ENCODE results near the gene SLC30A2.
A peak's percentile ranks its signal among the peaks of the same experiment; 100 is the strongest.
"Not testable (repeated sequence)": the region's sequence is repeated elsewhere in the genome, so short reads cannot be mapped to it uniquely, and the experiment has no call there.

Gene SLC30A2

GRCh38 chr1:26045722-26046245, at the start of gene SLC30A2:
Gene SLC30A2, minus strand, starts transcription at chr1:26046118. Its CDS starts 222 bp downstream, at chr1:26045896.
- DNase-seq: no peak

GRCh38 chr1:26094677-26095383, 48.9 kb upstream of the SLC30A2 start:
- peak; percentile 95 for DNase-seq

GRCh38 chr1:26094076-26094669, 48.3 kb upstream of the SLC30A2 start:
- peak; percentile 74 for DNase-seq

GRCh38 chr1:26093569-26093968, 47.7 kb upstream of the SLC30A2 start:
- not testable (repeated sequence) for DNase-seq

GRCh38 chr1:26092422-26092821, 46.5 kb upstream of the SLC30A2 start:
- DNase-seq: no peak

GRCh38 chr1:26090893-26091292, 45.0 kb upstream of the SLC30A2 start:
- DNase-seq: no peak

- DNase-seq: no peak
Measured at GRCh38 chr1:26089125-26089524, 43.2 kb upstream of the SLC30A2 start.

- DNase-seq: no peak
Measured at GRCh38 chr1:26084844-26085243, 38.9 kb upstream of the SLC30A2 start.

GRCh38 chr1:26084091-26084561, 38.2 kb upstream of the SLC30A2 start:
- DNase-seq: no peak

GRCh38 chr1:26083208-26083607, 37.3 kb upstream of the SLC30A2 start:
- DNase-seq: no peak

- DNase-seq: no peak
Measured at GRCh38 chr1:26082020-26082350, 36.1 kb upstream of the SLC30A2 start.

GRCh38 chr1:26081267-26082019, 35.5 kb upstream of the SLC30A2 start:
- DNase-seq: no peak

GRCh38 chr1:26079960-26080814, 34.3 kb upstream of the SLC30A2 start:
- no peak for DNase-seq

GRCh38 chr1:26079178-26079563, 33.3 kb upstream of the SLC30A2 start:
- peak; percentile 39 for DNase-seq

- no peak for DNase-seq
Measured at GRCh38 chr1:26078286-26079177, 32.6 kb upstream of the SLC30A2 start.

- no peak for DNase-seq
Measured at GRCh38 chr1:26077524-26077923, 31.6 kb upstream of the SLC30A2 start.

GRCh38 chr1:26075421-26076144, 29.7 kb upstream of the SLC30A2 start:
- no peak for DNase-seq

- no peak for DNase-seq
Measured at GRCh38 chr1:26072305-26072704, 26.4 kb upstream of the SLC30A2 start.

- DNase-seq: no peak
Measured at GRCh38 chr1:26070963-26071342, 25.0 kb upstream of the SLC30A2 start.

GRCh38 chr1:26070296-26070962, 24.5 kb upstream of the SLC30A2 start:
- no peak for DNase-seq

GRCh38 chr1:26069941-26070295, 24.0 kb upstream of the SLC30A2 start:
- DNase-seq: no peak
